Measurements from ENCODE around the gene TMEM45B. TPM values are rescaled to one million over a fixed set of nuclear protein-coding genes. Genes with fewer than 3 reads are reported as not detected.
"Not testable (repeated sequence)": the region's sequence is repeated elsewhere in the genome, so short reads cannot be mapped to it uniquely, and the experiment has no call there.

The TMEM45B gene
- total RNA-seq (1 to 10 TPM; 4.4 to 4.8 TPM), total RNA-seq (3.8 to 19.9 reads per million in 2 donors)

DNA sequence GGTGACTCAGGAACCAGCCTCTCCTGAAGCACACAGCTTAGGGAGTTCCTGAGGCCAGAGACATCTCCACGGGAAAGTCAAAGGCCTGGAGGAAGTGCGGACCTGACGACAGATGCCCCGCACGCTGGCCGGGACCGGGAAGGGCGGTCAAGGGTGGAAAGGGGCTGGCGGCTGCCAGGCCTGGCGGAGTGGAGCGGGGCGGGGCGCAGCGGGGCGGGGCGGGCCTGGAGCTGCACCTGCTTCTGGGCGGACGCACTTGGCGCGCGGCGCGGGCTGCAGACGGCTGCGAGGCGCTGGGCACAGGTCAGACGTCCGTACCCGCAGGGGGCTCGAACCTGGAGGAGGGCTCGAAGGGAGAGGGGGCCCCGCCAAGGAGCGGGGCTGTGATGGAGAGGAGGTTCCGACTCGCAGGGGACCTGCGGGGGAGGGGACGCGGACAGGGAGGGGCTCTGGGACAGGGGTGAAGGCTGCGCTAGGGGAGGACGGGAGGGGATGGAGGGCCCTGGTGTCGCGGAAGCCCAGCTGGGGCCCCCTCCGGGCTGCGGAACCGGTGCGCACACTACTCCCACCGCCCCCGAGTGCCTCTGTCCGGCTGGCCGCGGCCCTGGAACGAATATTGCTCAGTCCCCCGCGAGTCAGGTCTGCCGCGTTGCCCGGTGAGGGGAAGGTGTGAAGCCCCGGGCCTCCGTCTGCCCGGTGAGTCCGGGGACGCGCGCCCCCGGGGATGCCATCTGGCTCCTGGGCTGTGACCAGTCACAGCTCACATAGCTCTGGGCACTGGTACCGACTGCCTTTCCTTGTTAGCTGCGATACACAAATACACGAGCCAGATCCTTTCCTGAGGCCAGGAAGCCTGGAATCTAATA is at the start of gene TMEM45B:
Gene TMEM45B, plus strand, starts transcription at position 253 of the 866 bp plus-strand sequence. CDS start 36,635 bp downstream, outside the sequence.
- no peak for DNase-seq
- H3K36me3 Mint-ChIP-seq (ENCODE audit: low read depth) = no peaks in the 10 kb centered on the region
- H3K27ac Mint-ChIP-seq = peak within 1 kb of the TSS; percentile 85
- peak within 1 kb of the TSS; percentile 87 for H3K4me3 Mint-ChIP-seq
- H3K4me1 Mint-ChIP-seq = peaks cover 25% of the 10 kb centered on the region
- ATAC-seq = peak; percentile 32
- peaks cover 14% of the 10 kb centered on the region for H3K27me3 Mint-ChIP-seq
- no peaks in the 10 kb centered on the region for H3K9me3 ChIP-seq (ENCODE audit: control insufficient read depth, low read length, poor library complexity, severe bottlenecking)

DNA sequence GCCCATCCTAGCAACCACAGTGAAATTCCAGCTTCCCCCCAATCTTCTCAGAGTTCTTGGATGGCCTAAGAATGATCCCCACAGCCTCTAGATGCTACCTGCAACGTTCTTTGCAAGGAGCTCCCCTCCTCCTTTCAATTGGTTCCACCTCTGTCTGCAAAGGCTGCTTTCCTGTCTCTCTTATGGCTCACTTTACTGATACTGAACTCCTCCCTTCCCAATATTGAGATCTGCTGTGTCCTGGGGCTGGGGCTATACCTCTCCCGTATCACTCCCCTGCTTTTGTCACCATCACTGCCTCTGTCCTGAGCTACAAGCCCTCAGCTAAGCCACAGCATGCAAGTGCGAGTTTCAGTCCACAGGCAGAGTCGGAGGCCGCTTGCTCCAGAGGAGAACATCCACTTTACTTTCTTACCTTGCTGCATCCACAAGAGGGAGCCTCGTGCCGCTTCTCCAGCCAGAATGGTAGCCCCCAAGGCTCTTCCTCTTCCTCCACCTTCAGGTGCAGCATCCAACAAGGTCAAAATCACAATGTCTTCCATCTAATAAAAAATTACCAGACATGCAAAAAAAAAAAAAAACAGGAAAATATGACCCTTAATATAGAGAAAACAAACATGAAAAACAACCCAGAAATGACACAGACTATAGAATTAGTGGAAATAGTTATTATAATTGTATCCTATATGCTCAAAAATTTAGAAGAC is 48.6 kb upstream of the TMEM45B start:
- ATAC-seq = peak; percentile 63
- H3K9me3 ChIP-seq (ENCODE audit: control insufficient read depth, low read length, poor library complexity, severe bottlenecking) = no peaks in the 10 kb centered on the region
- no peak for DNase-seq
- H3K4me3 Mint-ChIP-seq = no peak overlapping the region
- peaks cover 8% of the 10 kb centered on the region for H3K4me1 Mint-ChIP-seq
- H3K36me3 Mint-ChIP-seq (ENCODE audit: low read depth) = no peaks in the 10 kb centered on the region
- peak overlapping the region; percentile 22 for H3K27ac Mint-ChIP-seq
- H3K27me3 Mint-ChIP-seq = no peaks in the 10 kb centered on the region

DNA sequence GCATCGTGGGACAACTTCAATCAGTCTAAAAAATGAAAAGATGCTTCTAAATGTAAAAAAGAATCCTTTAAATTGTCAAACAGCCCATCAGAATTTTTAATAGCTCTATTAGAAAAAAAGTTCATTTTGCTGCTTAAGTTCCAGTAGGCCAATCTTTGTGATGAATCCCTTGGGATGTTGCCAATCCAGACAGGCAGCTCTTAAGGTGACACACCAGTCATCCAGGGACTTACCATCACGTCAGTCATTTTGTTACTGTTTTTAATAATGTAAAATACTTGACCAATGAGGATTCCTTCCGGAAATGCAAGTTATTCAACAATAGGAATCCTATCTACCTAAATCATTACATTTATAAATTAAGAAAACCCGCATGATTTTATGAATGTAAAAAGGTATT is 47.8 kb upstream of the TMEM45B start:
- no peak for DNase-seq
- peaks cover 8% of the 10 kb centered on the region for H3K4me1 Mint-ChIP-seq
- no peaks in the 10 kb centered on the region for H3K27me3 Mint-ChIP-seq
- H3K27ac Mint-ChIP-seq = no peak overlapping the region
- no peak overlapping the region for H3K4me3 Mint-ChIP-seq
- H3K9me3 ChIP-seq (ENCODE audit: control insufficient read depth, low read length, poor library complexity, severe bottlenecking) = no peaks in the 10 kb centered on the region
- no peak for ATAC-seq
- no peaks in the 10 kb centered on the region for H3K36me3 Mint-ChIP-seq (ENCODE audit: low read depth)

DNA sequence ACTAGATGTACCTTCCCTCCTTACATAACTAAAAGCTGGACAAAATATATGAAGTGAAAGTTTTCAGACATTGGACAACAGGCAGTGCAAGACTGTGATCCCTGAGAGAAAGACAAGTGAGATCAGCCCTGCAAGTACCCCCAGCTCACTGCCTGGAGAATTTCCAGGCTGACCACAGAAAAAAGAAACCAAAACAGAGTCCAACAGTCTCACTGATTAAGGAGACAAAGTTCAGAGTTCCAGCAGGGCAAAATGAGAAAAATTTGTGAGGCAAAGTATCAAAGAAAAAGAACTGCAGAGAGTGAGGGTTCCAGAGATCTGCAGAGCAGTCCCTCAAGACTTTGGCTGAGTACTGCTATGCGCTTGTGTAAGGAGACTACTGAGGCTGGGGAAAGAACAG is 47.3 kb upstream of the TMEM45B start:
- DNase-seq (no peak), ATAC-seq (no peak)
- Mint-ChIP-seq H3K36me3 (ENCODE audit: low read depth) (peaks cover 1% of the 10 kb centered on the region), H3K27me3 (no peaks in the 10 kb centered on the region), H3K4me3 (no peak overlapping the region), H3K4me1 (peaks cover 8% of the 10 kb centered on the region), H3K27ac (no peak overlapping the region)
- no peaks in the 10 kb centered on the region for H3K9me3 ChIP-seq (ENCODE audit: control insufficient read depth, low read length, poor library complexity, severe bottlenecking)

DNA sequence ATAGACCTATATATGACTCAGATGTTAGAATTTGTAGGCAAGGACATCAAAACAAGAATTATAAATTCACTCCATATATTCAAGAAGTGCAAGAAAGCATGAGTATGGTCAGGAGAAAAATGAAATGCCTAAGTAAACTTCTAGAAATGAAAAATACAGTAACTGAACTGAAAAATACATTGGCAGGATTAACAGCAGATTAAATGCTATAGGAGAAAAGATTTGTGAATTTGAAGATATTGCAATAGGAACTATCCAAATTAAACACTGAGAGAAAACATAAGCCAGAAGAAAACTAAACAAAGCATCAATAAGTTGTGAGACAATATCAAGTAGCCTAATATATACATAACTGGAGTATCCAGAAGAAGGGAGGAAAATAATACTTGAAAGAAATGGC is 46.6 kb upstream of the TMEM45B start:
- no peak for ATAC-seq
- H3K36me3 Mint-ChIP-seq (ENCODE audit: low read depth) = peaks cover 2% of the 10 kb centered on the region
- H3K4me3 Mint-ChIP-seq = no peak overlapping the region
- H3K27ac Mint-ChIP-seq = no peak overlapping the region
- DNase-seq = no peak
- H3K27me3 Mint-ChIP-seq = no peaks in the 10 kb centered on the region
- no peaks in the 10 kb centered on the region for H3K9me3 ChIP-seq (ENCODE audit: control insufficient read depth, low read length, poor library complexity, severe bottlenecking)
- H3K4me1 Mint-ChIP-seq = peaks cover 8% of the 10 kb centered on the region

DNA sequence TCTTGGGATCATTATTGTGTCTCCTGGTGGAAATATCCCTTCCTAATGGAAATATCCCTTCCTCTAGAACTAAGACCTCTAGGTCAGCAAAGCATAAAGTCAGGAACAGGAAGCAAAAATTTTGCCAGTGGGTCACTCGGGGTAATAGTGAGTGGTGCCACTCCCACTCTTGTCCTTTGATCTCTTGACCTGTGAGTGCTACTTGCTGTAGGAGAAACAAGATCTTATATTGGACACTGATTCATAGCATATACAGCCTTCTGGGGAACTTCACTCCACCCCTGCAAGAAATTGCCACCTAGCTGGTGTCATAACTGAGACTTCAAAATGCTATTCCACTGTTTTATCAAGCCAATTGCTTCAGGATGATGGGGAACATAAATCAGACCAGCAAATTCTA is 44.7 kb upstream of the TMEM45B start:
- ATAC-seq = no peak
- no peaks in the 10 kb centered on the region for H3K9me3 ChIP-seq (ENCODE audit: control insufficient read depth, low read length, poor library complexity, severe bottlenecking)
- no peak for DNase-seq
- no peak overlapping the region for H3K27ac Mint-ChIP-seq
- H3K4me1 Mint-ChIP-seq = peaks cover 6% of the 10 kb centered on the region
- H3K4me3 Mint-ChIP-seq = no peak overlapping the region
- peaks cover 2% of the 10 kb centered on the region for H3K36me3 Mint-ChIP-seq (ENCODE audit: low read depth)
- H3K27me3 Mint-ChIP-seq = no peaks in the 10 kb centered on the region

DNA sequence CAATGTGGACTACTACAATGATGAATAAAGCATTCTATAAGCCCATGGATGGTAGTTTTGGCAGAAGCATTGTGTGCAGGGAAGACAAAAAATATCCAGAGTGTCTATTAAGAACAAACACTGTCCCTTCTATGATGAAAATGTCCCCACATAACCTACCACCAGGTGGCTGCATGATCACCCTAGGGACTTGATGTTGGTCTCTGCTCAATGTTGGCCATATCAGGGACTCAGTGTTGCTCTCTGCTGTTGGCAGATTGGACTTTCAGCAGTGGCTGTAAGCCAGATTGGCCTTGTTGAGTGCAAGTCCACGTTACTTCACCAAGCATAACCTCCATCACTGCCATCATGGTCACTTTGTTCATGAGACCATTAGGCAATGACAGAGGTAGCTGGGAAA is 44.2 kb upstream of the TMEM45B start:
- not testable (repeated sequence) for H3K9me3 ChIP-seq (ENCODE audit: control insufficient read depth, low read length, poor library complexity, severe bottlenecking); H3K4me1 Mint-ChIP-seq; H3K36me3 Mint-ChIP-seq (ENCODE audit: low read depth); DNase-seq; H3K27ac Mint-ChIP-seq; H3K4me3 Mint-ChIP-seq; H3K27me3 Mint-ChIP-seq
- ATAC-seq = peak; percentile 36

DNA sequence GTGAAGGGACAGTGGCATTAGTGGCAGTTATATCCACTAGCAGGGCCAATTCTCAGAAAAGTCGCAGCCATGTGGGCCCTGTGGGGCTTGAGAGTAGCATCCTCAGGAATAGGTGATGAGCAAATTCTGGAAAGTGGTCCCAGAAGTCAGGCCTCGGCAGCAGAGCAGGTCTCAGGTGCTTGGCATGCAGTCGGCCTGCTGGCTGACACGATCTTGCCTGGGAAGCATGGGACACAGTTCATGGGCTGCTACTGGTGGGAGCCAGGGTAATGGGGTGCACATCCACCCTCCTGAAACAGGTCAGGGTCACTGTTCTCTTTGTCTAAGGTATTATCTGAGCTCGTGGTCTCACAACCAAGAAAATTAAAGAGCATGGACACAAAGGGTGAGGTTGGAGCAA is 36.8 kb upstream of the TMEM45B start:
- Mint-ChIP-seq H3K4me3 (no peak overlapping the region), H3K27ac (no peak overlapping the region), H3K27me3 (no peaks in the 10 kb centered on the region), H3K4me1 (no peaks in the 10 kb centered on the region), H3K36me3 (ENCODE audit: low read depth) (no peaks in the 10 kb centered on the region)
- ATAC-seq = no peak
- H3K9me3 ChIP-seq (ENCODE audit: control insufficient read depth, low read length, poor library complexity, severe bottlenecking) = no peaks in the 10 kb centered on the region
- no peak for DNase-seq

DNA sequence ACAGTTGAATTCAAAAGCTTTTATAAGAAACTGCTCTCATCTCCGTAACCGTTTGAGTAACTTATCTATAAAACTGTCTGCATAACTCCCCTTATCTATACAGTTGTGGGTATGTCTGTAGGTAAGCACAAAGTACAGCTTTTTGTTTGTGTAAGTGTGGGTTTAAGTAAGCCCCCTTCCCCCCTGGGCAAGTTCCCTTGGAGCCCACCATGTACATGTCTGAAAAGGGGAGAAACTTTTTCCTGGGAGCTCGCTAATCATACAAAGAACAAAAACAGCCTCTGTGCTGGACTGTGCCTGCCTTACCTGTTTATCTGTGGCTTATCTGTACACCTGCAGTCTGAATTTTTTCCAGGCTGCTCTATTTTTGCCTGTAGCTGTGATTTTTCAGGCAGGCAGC is 36.3 kb upstream of the TMEM45B start:
- Mint-ChIP-seq H3K4me1 (no peaks in the 10 kb centered on the region), H3K27ac (no peak overlapping the region), H3K4me3 (no peak overlapping the region), H3K36me3 (ENCODE audit: low read depth) (no peaks in the 10 kb centered on the region), H3K27me3 (no peaks in the 10 kb centered on the region)
- DNase-seq = no peak
- no peak for ATAC-seq
- H3K9me3 ChIP-seq (ENCODE audit: control insufficient read depth, low read length, poor library complexity, severe bottlenecking) = no peaks in the 10 kb centered on the region

DNA sequence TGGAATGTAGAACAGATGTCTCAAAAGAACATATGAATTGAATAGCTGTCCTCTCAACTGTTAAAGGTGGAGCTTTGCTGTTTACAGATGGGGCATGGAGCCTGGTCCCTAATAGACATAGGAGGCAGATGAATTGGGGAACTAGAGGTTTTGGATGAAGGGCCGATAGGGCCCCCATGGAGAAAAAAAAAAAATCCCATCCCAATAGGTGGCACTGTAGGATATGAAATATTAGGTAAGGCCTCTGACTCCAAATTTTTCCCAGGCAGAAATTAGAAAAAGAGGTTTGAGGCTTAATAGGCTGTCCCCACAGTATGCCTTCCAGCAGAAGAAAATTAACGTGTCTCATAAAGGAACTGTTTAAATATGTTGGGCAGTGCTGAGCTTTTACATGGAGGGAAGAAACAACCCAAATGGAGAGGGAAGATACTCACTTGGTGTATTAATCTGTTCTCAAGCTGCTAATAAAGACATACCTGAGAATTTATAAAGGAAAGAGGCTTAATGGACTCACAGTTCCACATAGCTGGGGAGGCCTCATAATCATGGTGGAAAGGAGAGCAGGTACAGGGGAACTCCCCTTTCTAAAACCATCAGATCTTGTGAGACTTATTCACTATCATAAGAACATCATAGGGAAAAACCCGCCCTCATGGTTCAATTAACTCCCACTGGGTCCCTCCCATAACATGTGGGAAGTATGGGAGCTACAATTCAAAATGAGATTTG is 30.1 kb upstream of the TMEM45B start:
- H3K27me3 Mint-ChIP-seq = no peaks in the 10 kb centered on the region
- no peaks in the 10 kb centered on the region for H3K9me3 ChIP-seq (ENCODE audit: control insufficient read depth, low read length, poor library complexity, severe bottlenecking)
- no peaks in the 10 kb centered on the region for H3K36me3 Mint-ChIP-seq (ENCODE audit: low read depth)
- H3K4me1 Mint-ChIP-seq = peaks cover 17% of the 10 kb centered on the region
- DNase-seq (no peak), ATAC-seq (no peak)
- H3K4me3 Mint-ChIP-seq = no peak overlapping the region
- peak overlapping the region; percentile 61 for H3K27ac Mint-ChIP-seq

DNA sequence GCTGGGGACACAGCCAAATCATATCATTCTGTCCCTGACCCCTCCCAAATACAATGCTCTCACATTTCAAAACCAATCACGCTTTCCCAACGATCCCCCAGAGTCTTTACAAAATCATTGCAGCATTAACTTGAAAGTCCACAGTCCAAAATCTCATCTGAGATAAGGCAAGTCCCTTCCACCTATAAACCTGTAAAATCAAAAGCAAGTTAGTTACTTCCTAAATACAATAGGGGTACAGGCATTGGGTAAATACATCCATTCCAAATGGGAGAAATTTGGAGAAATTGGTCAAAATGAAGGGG is 29.6 kb upstream of the TMEM45B start:
- not testable (repeated sequence) for H3K27ac Mint-ChIP-seq

DNA sequence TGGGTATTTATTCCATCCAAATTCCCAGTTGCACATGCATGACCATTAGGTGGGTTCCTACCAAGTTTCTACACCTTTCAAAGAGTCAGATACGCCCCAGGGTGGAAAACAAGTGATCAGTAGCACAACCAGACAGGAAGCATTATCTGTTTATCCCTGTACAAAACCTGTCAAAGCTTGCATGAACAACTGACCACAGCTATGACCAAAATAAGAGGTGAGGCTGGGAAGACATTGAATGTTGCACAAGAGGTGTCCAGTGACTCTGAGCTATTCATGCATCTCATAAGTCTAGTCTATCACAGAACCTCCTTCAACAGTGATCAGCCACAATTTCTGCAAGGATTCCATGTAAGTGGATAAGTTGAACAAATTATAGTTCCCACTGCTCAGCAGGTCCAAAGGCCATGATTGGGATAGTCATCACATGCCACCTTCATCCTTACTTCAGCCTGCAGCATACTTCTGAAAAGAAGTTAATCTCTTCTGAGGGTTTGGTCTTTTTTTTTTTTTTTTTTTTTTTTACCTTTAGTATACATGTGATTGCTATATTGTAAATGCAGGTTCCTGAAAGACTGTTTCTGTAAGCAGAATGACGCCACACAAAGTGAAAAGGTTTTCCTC is 28.0 kb upstream of the TMEM45B start:
- no peaks in the 10 kb centered on the region for H3K9me3 ChIP-seq (ENCODE audit: control insufficient read depth, low read length, poor library complexity, severe bottlenecking)
- ATAC-seq (no peak), DNase-seq (no peak)
- Mint-ChIP-seq H3K4me1 (peaks cover 23% of the 10 kb centered on the region), H3K27me3 (no peaks in the 10 kb centered on the region), H3K4me3 (no peak overlapping the region), H3K36me3 (ENCODE audit: low read depth) (no peaks in the 10 kb centered on the region), H3K27ac (no peak overlapping the region)

More for the DNA sequence above, 29.6 kb upstream of the TMEM45B start:
- H3K27me3 Mint-ChIP-seq; H3K36me3 Mint-ChIP-seq (ENCODE audit: low read depth); ATAC-seq; DNase-seq; H3K9me3 ChIP-seq (ENCODE audit: control insufficient read depth, low read length, poor library complexity, severe bottlenecking); H3K4me3 Mint-ChIP-seq: not testable (repeated sequence)
- H3K4me1 Mint-ChIP-seq = peaks cover 18% of the 10 kb centered on the region

DNA sequence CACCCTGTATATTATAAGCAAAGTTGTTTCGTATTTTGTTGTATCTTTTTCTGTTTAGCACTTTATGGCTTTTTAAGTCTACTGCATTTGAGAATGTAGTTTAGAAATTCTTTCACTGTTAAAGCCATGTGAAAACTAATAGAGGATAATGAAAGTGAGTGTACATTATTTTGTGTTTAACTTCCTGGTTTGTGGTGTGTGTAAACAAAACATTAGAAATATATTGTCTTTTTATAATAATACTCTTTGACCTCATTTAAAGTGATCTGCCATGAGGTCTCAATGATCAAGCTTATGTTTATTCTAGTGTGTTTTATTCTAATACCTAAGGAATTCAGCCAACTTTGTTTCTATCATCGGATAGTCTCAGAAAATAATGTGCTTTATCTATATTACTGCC is 27.4 kb upstream of the TMEM45B start:
- Mint-ChIP-seq H3K27me3 (no peaks in the 10 kb centered on the region), H3K27ac (no peak overlapping the region), H3K36me3 (ENCODE audit: low read depth) (no peaks in the 10 kb centered on the region), H3K4me1 (peaks cover 25% of the 10 kb centered on the region), H3K4me3 (no peak overlapping the region)
- ATAC-seq (no peak), DNase-seq (no peak)
- no peaks in the 10 kb centered on the region for H3K9me3 ChIP-seq (ENCODE audit: control insufficient read depth, low read length, poor library complexity, severe bottlenecking)
